HFFc6 (cell line): ENCODE results near the gene TBPL1. TPM values are rescaled to one million over a fixed set of nuclear protein-coding genes. Genes with fewer than 3 reads are reported as not detected.
"Not testable (repeated sequence)": the region's sequence is repeated elsewhere in the genome, so short reads cannot be mapped to it uniquely, and the experiment has no call there.

ENCODE experiments used
- DNase-seq: peaks from one replicate; pipeline ENCODE4 v3.0.0-alpha.2; 2018
- H3K27ac Mint-ChIP-seq: 2 replicates; pipeline ENCODE4 v1.8.0; 2020; ENCODE audit warnings: mild to moderate bottlenecking, mixed read lengths
- H3K27me3 Mint-ChIP-seq: 2 replicates; pipeline ENCODE4 v1.8.0; 2021; ENCODE audit warnings: mild to moderate bottlenecking, moderate library complexity, mixed read lengths; ENCODE audit not compliant: insufficient read depth
- H3K36me3 Mint-ChIP-seq: 2 replicates; pipeline ENCODE4 v1.8.0; 2021; ENCODE audit warnings: low read depth, mixed read lengths
- H3K4me1 Mint-ChIP-seq: 2 replicates; pipeline ENCODE4 v1.8.0; 2020; ENCODE audit warnings: low read depth, mixed read lengths
- H3K4me3 Mint-ChIP-seq: 2 replicates; pipeline ENCODE4 v1.8.0; 2020; ENCODE audit warnings: mild to moderate bottlenecking, moderate library complexity, mixed read lengths
- H3K9me3 Mint-ChIP-seq: 2 replicates; pipeline ENCODE4 v1.8.0; 2020; ENCODE audit warnings: mild to moderate bottlenecking, mixed read lengths
- CTCF ChIP-seq: fragments of 200-600 bp; sonication (generic); IDR thresholded peaks from 2 replicates; pipeline ENCODE4 v1.5.0; 2021; ENCODE audit warnings: antibody characterized with exemption, mild to moderate bottlenecking
- total RNA-seq, 6 experiments: library from RNA; stranded (reverse); fragmentation: NEBNext Ultra II Directional; extraction: Animal tissue kit (Norgen Biotek cat#: 25700); gene quantifications; 2 replicates in 1 of 6; 3 replicates in 5 of 6; pipeline ENCODE4 v1.2.3, GENCODE V29; 2021

The TBPL1 gene
- total RNA-seq, 6 experiments from 2014 or later = 30.7 to 40.6 (median 34.0) TPM

GRCh38 chr6:133918208-133918930 is 34.7 kb upstream of the TBPL1 start:
- no peak overlapping the region for H3K4me3 Mint-ChIP-seq
- H3K27me3 Mint-ChIP-seq = peaks cover 2% of the 10 kb centered on the region; the same call in 1 of the 2 replicates
- peaks cover 4% of the 10 kb centered on the region; the same call in 1 of the 2 replicates for H3K36me3 Mint-ChIP-seq
- DNase-seq = no peak
- peaks cover 20% of the 10 kb centered on the region; the same call in 1 of the 2 replicates for H3K4me1 Mint-ChIP-seq
- H3K27ac Mint-ChIP-seq = no peak overlapping the region; the same call in 1 of the 2 replicates
- TF ChIP-seq CTCF = no peak
- peaks cover 4% of the 10 kb centered on the region for H3K9me3 Mint-ChIP-seq

GRCh38 chr6:133919362-133919761 is 33.7 kb upstream of the TBPL1 start:
- no peak for TF ChIP-seq CTCF
- Mint-ChIP-seq H3K36me3 (no peaks in the 10 kb centered on the region), H3K27ac (no peak overlapping the region), H3K9me3 (no peaks in the 10 kb centered on the region), H3K4me3 (no peak overlapping the region), H3K4me1 (peaks cover 20% of the 10 kb centered on the region; the same call in 1 of the 2 replicates), H3K27me3 (peaks cover 2% of the 10 kb centered on the region; the same call in 1 of the 2 replicates)
- no peak for DNase-seq

- peak; percentile 72 for DNase-seq
- Mint-ChIP-seq H3K9me3 (no peaks in the 10 kb centered on the region), H3K4me3 (no peak overlapping the region), H3K27ac (no peak overlapping the region), H3K4me1 (peaks cover 20% of the 10 kb centered on the region; the same call in 1 of the 2 replicates), H3K36me3 (no peaks in the 10 kb centered on the region), H3K27me3 (peaks cover 8% of the 10 kb centered on the region; the same call in 1 of the 2 replicates)
- TF ChIP-seq CTCF = peak; percentile 91
Measured at GRCh38 chr6:133921249-133921859, 31.7 kb upstream of the TBPL1 start.

GRCh38 chr6:133923938-133924593 is 29.0 kb upstream of the TBPL1 start:
- no peaks in the 10 kb centered on the region for H3K9me3 Mint-ChIP-seq
- no peaks in the 10 kb centered on the region for H3K36me3 Mint-ChIP-seq
- H3K4me3 Mint-ChIP-seq = no peak overlapping the region
- H3K27ac Mint-ChIP-seq = no peak overlapping the region
- peaks cover 20% of the 10 kb centered on the region for H3K27me3 Mint-ChIP-seq
- 0 out of 2 replicates have a peak, but pooled peaks cover 5% of the 10 kb centered on the region for H3K4me1 Mint-ChIP-seq
- TF ChIP-seq CTCF = peak; percentile 92
- DNase-seq = peak; percentile 74

GRCh38 chr6:133931221-133931620 is 21.8 kb upstream of the TBPL1 start:
- not testable (repeated sequence) for H3K4me1 Mint-ChIP-seq, DNase-seq, H3K4me3 Mint-ChIP-seq, H3K36me3 Mint-ChIP-seq, H3K27ac Mint-ChIP-seq
- peaks cover 27% of the 10 kb centered on the region for H3K9me3 Mint-ChIP-seq
- H3K27me3 Mint-ChIP-seq = peaks cover 46% of the 10 kb centered on the region

- not testable (repeated sequence) for H3K27ac Mint-ChIP-seq, H3K36me3 Mint-ChIP-seq, DNase-seq, H3K4me1 Mint-ChIP-seq, H3K4me3 Mint-ChIP-seq
- Mint-ChIP-seq H3K9me3 (peaks cover 27% of the 10 kb centered on the region), H3K27me3 (peaks cover 43% of the 10 kb centered on the region)
Measured at GRCh38 chr6:133936352-133936751, 16.7 kb upstream of the TBPL1 start.
